Heart left ventricle (tissue), 16 donors: ENCODE results near the gene NOP53. TPM values are rescaled to one million over a fixed set of nuclear protein-coding genes. Genes with fewer than 3 reads are reported as not detected.
A peak's percentile ranks its signal among the peaks of the same experiment; 100 is the strongest.

ENCODE experiments used
- ATAC-seq, 4 donors: fragments of 200-7000 bp; cut with Tn5 transposase; one replicate each; pipeline ENCODE4 v1.9.1; 2020 to 2022; ENCODE audit warnings: moderate library complexity in 4 of 4, mild to moderate bottlenecking in 3 of 4, moderate number of reproducible peaks in 1 of 4
- DNase-seq, 5 donors: peaks; one replicate each; pipeline ENCODE4 v3.0.0-alpha.2; 2020
- H3K27ac ChIP-seq, 12 donors: fragments of 200-600 bp; sonication (generic) in 4 of 12; one replicate each; pipeline versions ENCODE4 v1.5.0 to v1.8.0; 2016 to 2022; ENCODE audit warnings: mild to moderate bottlenecking in 2 of 12
- H3K27me3 ChIP-seq, 9 donors: fragments of 200-600 bp; sonication (generic) in 2 of 9; one replicate each; pipeline versions ENCODE4 v1.5.1 to v1.8.0; 2016 to 2022; ENCODE audit warnings: mild to moderate bottlenecking in 3 of 9
- H3K36me3 ChIP-seq, 9 donors: fragments of 200-600 bp; sonication (generic) in 2 of 9; one replicate each; pipeline versions ENCODE4 v1.5.0 to v1.8.0; 2018 to 2022; ENCODE audit warnings: mild to moderate bottlenecking in 2 of 9
- H3K4me1 ChIP-seq, 12 donors: fragments of 200-600 bp; sonication (generic) in 4 of 12; one replicate each; pipeline versions ENCODE4 v1.5.0 to v1.8.0; 2016 to 2022; ENCODE audit warnings: mild to moderate bottlenecking in 3 of 12
- H3K4me3 ChIP-seq, 12 donors: fragments of 200-600 bp; sonication (generic) in 4 of 12; one replicate each; pipeline versions ENCODE4 v1.5.0 to v1.8.0; 2017 to 2022; ENCODE audit warnings: mild to moderate bottlenecking in 9 of 12, moderate library complexity in 4 of 12
- H3K9me3 ChIP-seq, 12 donors: fragments of 200-600 bp; sonication (generic) in 4 of 12; one replicate each; pipeline versions ENCODE4 v1.5.0 to v1.8.0; 2016 to 2022; ENCODE audit warnings: mild to moderate bottlenecking in 1 of 12
- CTCF ChIP-seq, 12 donors: fragments of 200-600 bp; sonication (generic) in 4 of 12; IDR thresholded peaks; one replicate each; pipeline versions ENCODE4 v1.5.0 to v1.8.0; 2018 to 2022; ENCODE audit warnings: antibody characterized with exemption in 12 of 12, mild to moderate bottlenecking in 5 of 12
- POLR2A ChIP-seq, 2 donors: fragments of 450-650 bp; IDR thresholded peaks; one replicate each; pipeline ENCODE4 v1.6.1; 2017; ENCODE audit warnings: antibody characterized with exemption in 2 of 2, mild to moderate bottlenecking in 2 of 2, moderate library complexity in 2 of 2
- WGBS, 4 donors: extraction: QIAGEN DNeasy Blood & Tissue Kit in 2 of 4; methylation state at CpG; one replicate each; pipeline versions ENCODE4 v1.1.5 to v1.1.7; 2013 to 2018; 5-methylcytosine and 5-hydroxymethylcytosine counted together
- intact Hi-C, 10 donors: fragments of 100-400 bp; cut with DNase I; formaldehyde crosslinking; loops; one replicate each; pipeline versions ENCODE4 v1.11.1 to v1.14.2; 2022
- polyA plus RNA-seq, 2 donors: library from polyadenylated mRNA; stranded (reverse); fragments of 200-250 nt; gene quantifications; one replicate each; pipeline ENCODE4 v1.2.3, GENCODE V29; 2013
- total RNA-seq, 9 donors: library from RNA; depleted of rRNA in 2 of 9; stranded (reverse); fragments of >200 nt in 2 of 9; fragmentation: NEBNext Ultra II Directional in 3 of 9; extraction: Animal tissue kit (Norgen Biotek cat#: 25700) in 3 of 9; gene quantifications; one replicate each; pipeline versions ENCODE4 v1.1.0 to v1.2.4, GENCODE V29; 2016 to 2023
- donor health status: ischemic (EF 13 %, LVEDD 7.1; RV severe dilation, severe dysfunction).
- donor health status: healthy with polysubstance abuse.
- donor health status: DM: no; HTN: yes; CAD: no.
- donor health status: DM: no; HTN: no; CAD: no.
- donor health status: ischemic (EF 25% LVEDD 6.9; RV normal size, moderate dysfunction).
- donor health status: ischemic (EF 25% LVEDD 5.7; RV mildly dilated, moderate dysfunction).
- donor health status: healthy.
- donor health status: DM: yes; HTN: yes; CAD: no.
- donor health status: ischemic (EF 35%, LVEDD 5.7; RV mildly dilated, moderate dysfunction).
- donor health status: nonischemic (EF 11% LVEDD 7.7; RV severe dilation, severe dysfunction).
- donor health status: DM: yes; HTN: yes; CAD: no.
- donor health status: PGD.
- donor health status: ischemic (EF 29% LVEDD 5.4; RV normal size, mild dysfunction).
- donor health status: nonischemic (EF 23%, LVEDD 6.1; RV moderate dilation, normal function).

Gene NOP53
- total and polyA plus RNA-seq, 11 donors: 132 to 259 (median 172) TPM

- intact Hi-C loops: no loop called here
- ATAC-seq: no peak
- Histone ChIP-seq H3K4me1 (peaks cover 0 to 7% (median 1%) of the 10 kb centered on the region in 12 donors), H3K36me3 (peaks cover 0 to 76% (median 67%) of the 10 kb centered on the region in 9 donors), H3K27ac (peak overlapping the region in 1 of 12 donors; percentile 28), H3K27me3 (no peaks in the 10 kb centered on the region), H3K9me3 (peaks cover 0 to 5% (median 0%) of the 10 kb centered on the region in 12 donors), H3K4me3 (no peak overlapping the region)
- no peak for DNase-seq
- no peak for TF ChIP-seq POLR2A (IDR thresholded peaks at IDR 0.05)
- TF ChIP-seq CTCF (IDR thresholded peaks at IDR 0.05): no peak
- WGBS, 4 donors: 84 to 90% (median 85%) methylated on average over 14 of the region's 14 CpGs
Measured at GRCh38 chr19:47757617-47758442, 12.5 kb downstream of the NOP53 start.

GRCh38 chr19:47758443-47758804, 13.1 kb downstream of the NOP53 start:
- DNase-seq: no peak
- H3K36me3 ChIP-seq: peaks cover 0 to 70% (median 61%) of the 10 kb centered on the region in 9 donors
- peaks cover 0 to 5% (median 0%) of the 10 kb centered on the region in 12 donors for H3K9me3 ChIP-seq
- no peaks in the 10 kb centered on the region for H3K27me3 ChIP-seq
- H3K4me3 ChIP-seq: no peak overlapping the region
- intact Hi-C loops: no loop called here
- ATAC-seq: no peak
- TF ChIP-seq POLR2A (IDR thresholded peaks at IDR 0.05) (no peak), CTCF (IDR thresholded peaks at IDR 0.05) (no peak)
- 85 to 93% (median 91%) methylated on average over 5 of the region's 5 CpGs for WGBS, 4 donors
- no peak overlapping the region for H3K27ac ChIP-seq
- H3K4me1 ChIP-seq: peaks cover 0 to 11% (median 2%) of the 10 kb centered on the region in 12 donors

GRCh38 chr19:47760632-47760999, 15.3 kb downstream of the NOP53 start:
- Histone ChIP-seq H3K27ac (no peak overlapping the region), H3K36me3 (peaks cover 0 to 48% (median 39%) of the 10 kb centered on the region in 9 donors), H3K9me3 (peaks cover 0 to 5% (median 0%) of the 10 kb centered on the region in 12 donors), H3K4me1 (peaks cover 0 to 12% (median 2%) of the 10 kb centered on the region in 12 donors), H3K27me3 (no peaks in the 10 kb centered on the region), H3K4me3 (no peak overlapping the region)
- DNase-seq (no peak), ATAC-seq (no peak)
- no peak for TF ChIP-seq POLR2A (IDR thresholded peaks at IDR 0.05)
- 78 to 96% (median 93%) methylated on average over 5 of the region's 5 CpGs for WGBS, 4 donors
- intact Hi-C loops: loop anchor here in 2 of 10 donors (10.0 kb wide), 1 partner anchor 104 kb away; no protein-coding TSS in a partner anchor

GRCh38 chr19:47761566-47761965, 16.2 kb downstream of the NOP53 start:
- no peak overlapping the region for H3K27ac ChIP-seq
- no peak overlapping the region for H3K4me3 ChIP-seq
- H3K27me3 ChIP-seq: no peaks in the 10 kb centered on the region
- TF ChIP-seq CTCF (IDR thresholded peaks at IDR 0.05) (no peak), POLR2A (IDR thresholded peaks at IDR 0.05) (no peak)
- H3K36me3 ChIP-seq: peaks cover 0 to 39% (median 29%) of the 10 kb centered on the region in 9 donors
- 65 to 88% (median 81%) methylated on average over 5 of the region's 5 CpGs for WGBS, 4 donors
- intact Hi-C loops: loop anchor here in 2 of 10 donors (10.0 kb wide), 1 partner anchor 103 kb away; no protein-coding TSS in a partner anchor
- ATAC-seq: no peak
- H3K4me1 ChIP-seq: peaks cover 0 to 19% (median 3%) of the 10 kb centered on the region in 12 donors
- H3K9me3 ChIP-seq: peaks cover 0 to 5% (median 0%) of the 10 kb centered on the region in 12 donors
- DNase-seq: no peak
